Smooth muscle cell (in vitro differentiated cells): ENCODE data around the gene SEC24D. TPM values are rescaled to one million over a fixed set of nuclear protein-coding genes. Genes with fewer than 3 reads are reported as not detected.

Experiments
- DNase-seq: peaks from one replicate; lab custom pipeline; 2025; ENCODE audit not compliant: unreplicated experiment; lab: John Stamatoyannopoulos, UW
- H2AFZ ChIP-seq: fragments of 200-600 bp; sonication (generic); 2 replicates; pipeline ENCODE4 v1.6.0; 2016; ENCODE audit warnings: antibody characterized with exemption, low read depth, mild to moderate bottlenecking
- H3F3A ChIP-seq: fragments of 200-600 bp; sonication (generic); 2 replicates; pipeline ENCODE4 v1.6.0; 2017; ENCODE audit warnings: antibody characterized with exemption, low read depth
- H3K27ac ChIP-seq: fragments of 200-600 bp; sonication (generic); 2 replicates; pipeline ENCODE4 v1.5.1; 2016; ENCODE audit warnings: low read depth, mild to moderate bottlenecking
- H3K27me3 ChIP-seq: fragments of 200-600 bp; sonication (generic); 2 replicates; pipeline ENCODE4 v1.6.1; 2016; ENCODE audit warnings: low read depth, mild to moderate bottlenecking
- H3K36me3 ChIP-seq: fragments of 200-600 bp; sonication (generic); 2 replicates; pipeline ENCODE4 v1.5.1; 2016; ENCODE audit warnings: low read depth
- H3K4me1 ChIP-seq: fragments of 200-600 bp; sonication (generic); 2 replicates; pipeline ENCODE4 v1.5.1; 2016; ENCODE audit warnings: low read depth
- H3K4me2 ChIP-seq: fragments of 200-600 bp; sonication (generic); 2 replicates; pipeline ENCODE4 v1.6.0; 2016; ENCODE audit warnings: mild to moderate bottlenecking
- H3K4me3 ChIP-seq: fragments of 200-600 bp; sonication (generic); 2 replicates; pipeline ENCODE4 v1.5.1; 2016; ENCODE audit warnings: mild to moderate bottlenecking
- H3K79me2 ChIP-seq: fragments of 200-600 bp; sonication (generic); 2 replicates; pipeline ENCODE4 v1.6.0; 2016; ENCODE audit warnings: low read depth, mild to moderate bottlenecking
- H3K9ac ChIP-seq: fragments of 200-600 bp; sonication (generic); 2 replicates; pipeline ENCODE4 v1.6.0; 2016; ENCODE audit warnings: low read depth
- H3K9me3 ChIP-seq: fragments of 200-600 bp; sonication (generic); replicated peaks from 2 replicates; pipeline ENCODE4 v1.5.1; 2016; ENCODE audit warnings: low read depth
- H4K20me1 ChIP-seq: fragments of 200-600 bp; sonication (generic); 2 replicates; pipeline ENCODE4 v1.6.0; 2016; ENCODE audit warnings: low read depth
- WGBS: methylation state at CpG from one replicate; pipeline ENCODE4 v1.1.7; 2016; ENCODE audit warnings: low lambda C conversion rate; 5-methylcytosine and 5-hydroxymethylcytosine counted together
- polyA plus RNA-seq: library from polyadenylated mRNA; unstranded; fragments of >200 nt; fragmentation: Nextera tagmentation; extraction: Ambion mirVana; gene quantifications from 2 replicates; pipeline ENCODE4 v1.2.1, GENCODE V29; 2016
- total RNA-seq: library from RNA; depleted of rRNA; stranded (reverse); fragments of >200 nt; gene quantifications from 2 replicates; pipeline ENCODE4 v1.2.3, GENCODE V29; 2014
- TF ChIP-seq, protein P1 (sequence below): fragments of 200-600 bp; sonication (generic); IDR thresholded peaks from 2 replicates; pipeline ENCODE4 v1.5.1; 2017; ENCODE audit warnings: borderline replicate concordance, mild to moderate bottlenecking, antibody characterized with exemption; ENCODE audit not compliant: insufficient read depth, poor library complexity, severe bottlenecking

The SEC24D gene
- total and polyA plus RNA-seq, 2 experiments from 2014 or later: 163 to 237 TPM

GRCh38 chr4:118772081-118772766, 63.7 kb downstream of the SEC24D start:
- no peak overlapping the region for H3K9ac ChIP-seq
- 71% methylated on average over 7 of the region's 7 CpGs for WGBS
- peaks cover 100% of the 10 kb centered on the region for H4K20me1 ChIP-seq
- peaks cover 41% of the 10 kb centered on the region for H3K4me1 ChIP-seq
- peaks cover 11% of the 10 kb centered on the region for H3K36me3 ChIP-seq
- H3F3A ChIP-seq: peaks cover 65% of the 10 kb centered on the region
- H3K27ac ChIP-seq: peak overlapping the region; percentile 78
- H3K27me3 ChIP-seq: no peaks in the 10 kb centered on the region
- TF ChIP-seq, protein P1, sequence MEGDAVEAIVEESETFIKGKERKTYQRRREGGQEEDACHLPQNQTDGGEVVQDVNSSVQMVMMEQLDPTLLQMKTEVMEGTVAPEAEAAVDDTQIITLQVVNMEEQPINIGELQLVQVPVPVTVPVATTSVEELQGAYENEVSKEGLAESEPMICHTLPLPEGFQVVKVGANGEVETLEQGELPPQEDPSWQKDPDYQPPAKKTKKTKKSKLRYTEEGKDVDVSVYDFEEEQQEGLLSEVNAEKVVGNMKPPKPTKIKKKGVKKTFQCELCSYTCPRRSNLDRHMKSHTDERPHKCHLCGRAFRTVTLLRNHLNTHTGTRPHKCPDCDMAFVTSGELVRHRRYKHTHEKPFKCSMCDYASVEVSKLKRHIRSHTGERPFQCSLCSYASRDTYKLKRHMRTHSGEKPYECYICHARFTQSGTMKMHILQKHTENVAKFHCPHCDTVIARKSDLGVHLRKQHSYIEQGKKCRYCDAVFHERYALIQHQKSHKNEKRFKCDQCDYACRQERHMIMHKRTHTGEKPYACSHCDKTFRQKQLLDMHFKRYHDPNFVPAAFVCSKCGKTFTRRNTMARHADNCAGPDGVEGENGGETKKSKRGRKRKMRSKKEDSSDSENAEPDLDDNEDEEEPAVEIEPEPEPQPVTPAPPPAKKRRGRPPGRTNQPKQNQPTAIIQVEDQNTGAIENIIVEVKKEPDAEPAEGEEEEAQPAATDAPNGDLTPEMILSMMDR: peak; percentile 42
- no peak for DNase-seq
- peak overlapping the region; percentile 58 for H3K4me2 ChIP-seq
- no peak overlapping the region for H3K4me3 ChIP-seq
- peaks cover 33% of the 10 kb centered on the region for H3K79me2 ChIP-seq
- H3K9me3 ChIP-seq: no peaks in the 10 kb centered on the region
- H2AFZ ChIP-seq: no peak overlapping the region

- H3K27ac ChIP-seq: peak overlapping the region; percentile 65
- DNase-seq: no peak
- peaks cover 66% of the 10 kb centered on the region for H3F3A ChIP-seq
- 34% methylated on average over 2 of the region's 2 CpGs for WGBS
- H3K9me3 ChIP-seq: no peaks in the 10 kb centered on the region
- peaks cover 36% of the 10 kb centered on the region for H3K4me1 ChIP-seq
- H4K20me1 ChIP-seq: peaks cover 100% of the 10 kb centered on the region
- TF ChIP-seq, protein P1: no peak
- peaks cover 33% of the 10 kb centered on the region for H3K79me2 ChIP-seq
- no peak overlapping the region for H2AFZ ChIP-seq
- no peaks in the 10 kb centered on the region for H3K27me3 ChIP-seq
- H3K36me3 ChIP-seq: peaks cover 19% of the 10 kb centered on the region
- H3K4me3 ChIP-seq: no peak overlapping the region
- peak overlapping the region; percentile 36 for H3K4me2 ChIP-seq
- no peak overlapping the region for H3K9ac ChIP-seq
These were observed 65.2 kb downstream of the SEC24D start for GRCh38 chr4:118770741-118771187.

- Histone ChIP-seq H3K27ac (peak overlapping the region; percentile 65), H4K20me1 (peaks cover 100% of the 10 kb centered on the region), H3K79me2 (peaks cover 41% of the 10 kb centered on the region), H3K4me3 (no peak overlapping the region), H3K4me1 (peaks cover 23% of the 10 kb centered on the region), H2AFZ (no peak overlapping the region), H3K9me3 (no peaks in the 10 kb centered on the region), H3F3A (peaks cover 67% of the 10 kb centered on the region), H3K27me3 (no peaks in the 10 kb centered on the region), H3K9ac (no peak overlapping the region), H3K4me2 (peak overlapping the region; percentile 36), H3K36me3 (peaks cover 19% of the 10 kb centered on the region)
- TF ChIP-seq, protein P1: no peak
- 12% methylated on average over 4 of the region's 4 CpGs for WGBS
- DNase-seq: no peak
These were observed 66.8 kb downstream of the SEC24D start for GRCh38 chr4:118769161-118769560.

DNA sequence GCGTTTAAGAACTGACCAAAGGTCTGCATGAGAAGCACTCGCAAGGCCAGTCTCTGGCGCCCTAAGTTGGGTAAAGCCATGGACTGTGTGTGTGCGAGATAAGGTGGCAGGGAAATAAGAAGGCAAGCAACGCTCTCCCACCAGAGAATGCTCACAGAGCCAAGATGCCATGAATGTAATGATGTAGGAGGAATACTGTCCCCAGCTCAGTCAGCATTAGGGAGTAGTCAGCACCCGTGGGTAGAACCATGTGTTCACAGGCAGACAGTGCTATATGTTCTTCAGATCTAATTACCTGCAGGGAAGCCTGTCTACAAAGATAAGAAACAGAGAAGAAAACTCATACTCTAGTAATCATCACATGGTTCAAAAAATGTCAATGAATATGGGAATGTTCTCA, 68.8 kb downstream of the SEC24D start:
- H3K36me3 ChIP-seq: peaks cover 27% of the 10 kb centered on the region
- H3K9me3 ChIP-seq: no peaks in the 10 kb centered on the region
- H3K9ac ChIP-seq: no peak overlapping the region
- H3K27me3 ChIP-seq: no peaks in the 10 kb centered on the region
- no peak overlapping the region for H3K4me2 ChIP-seq
- H4K20me1 ChIP-seq: peaks cover 99% of the 10 kb centered on the region
- H3K4me1 ChIP-seq: peaks cover 5% of the 10 kb centered on the region
- peaks cover 51% of the 10 kb centered on the region for H3K79me2 ChIP-seq
- H2AFZ ChIP-seq: no peak overlapping the region
- 90% methylated on average over 6 of the region's 6 CpGs for WGBS
- peaks cover 68% of the 10 kb centered on the region for H3F3A ChIP-seq
- DNase-seq: no peak
- no peak overlapping the region for H3K4me3 ChIP-seq
- TF ChIP-seq, protein P1: no peak
- peak overlapping the region; percentile 58 for H3K27ac ChIP-seq
